Breast epithelium (tissue), 4 donors: Measurements from ENCODE around the gene TLR6. TPM values are rescaled to one million over a fixed set of nuclear protein-coding genes. Genes with fewer than 3 reads are reported as not detected.

Experiments used
- DNase-seq, 2 donors: peaks; one replicate each; pipeline ENCODE4 v3.0.0-alpha.2; 2019; ENCODE audit warnings: low spot score in 2 of 2
- H3K27ac ChIP-seq, 2 donors: fragments of 200-600 bp; sonication (generic) in 1 of 2; one replicate each; pipeline ENCODE4 v1.5.1; 2016 to 2019; ENCODE audit warnings: mild to moderate bottlenecking in 1 of 2
- H3K27me3 ChIP-seq, 2 donors: fragments of 200-600 bp; sonication (generic) in 1 of 2; one replicate each; pipeline versions ENCODE4 v1.5.1 to v1.6.0; 2017 to 2019; ENCODE audit warnings: control low read depth in 1 of 2, mild to moderate bottlenecking in 1 of 2
- H3K36me3 ChIP-seq: fragments of 200-600 bp; one replicate; pipeline ENCODE4 v1.5.1; 2019
- H3K4me1 ChIP-seq, 2 donors: fragments of 200-600 bp; sonication (generic); one replicate each; pipeline ENCODE4 v1.5.1; 2016 to 2019; ENCODE audit warnings: control low read depth in 1 of 2
- H3K4me3 ChIP-seq, 3 donors: fragments of 200-600 bp; sonication (generic); 1 replicate in 2 of 3; 2 replicates in 1 of 3; pipeline ENCODE4 v1.5.1; 2016 to 2019; ENCODE audit warnings: mild to moderate bottlenecking in 3 of 3, moderate library complexity in 2 of 3
- H3K9me3 ChIP-seq, 2 donors: fragments of 200-600 bp; sonication (generic) in 1 of 2; one replicate each; pipeline ENCODE4 v1.5.1; 2016 to 2019; ENCODE audit warnings: control low read depth in 1 of 2
- CTCF ChIP-seq, 3 donors: fragments of 450-650 bp; IDR thresholded peaks; one replicate each; pipeline ENCODE4 v1.5.1; 2016 to 2017; ENCODE audit warnings: antibody characterized with exemption in 3 of 3, mild to moderate bottlenecking in 3 of 3, moderate library complexity in 3 of 3
- POLR2A ChIP-seq: fragments of 450-650 bp; IDR thresholded peaks from one replicate; pipeline ENCODE4 v1.6.1; 2016; ENCODE audit warnings: antibody characterized with exemption, mild to moderate bottlenecking, moderate library complexity
- POLR2AphosphoS5 ChIP-seq, 3 donors: sonication (generic); formaldehyde crosslinking; IDR thresholded peaks; one replicate each; pipeline ENCODE4 v1.6.1; 2017; ENCODE audit warnings: antibody characterized with exemption in 3 of 3
- intact Hi-C: fragments of 100-400 bp; cut with DNase I; formaldehyde crosslinking; loops from one replicate; pipeline ENCODE4 v1.15.1; 2023; ENCODE audit warnings: low total_unique reads
- total RNA-seq, 3 donors: library from RNA; depleted of rRNA; stranded (reverse); fragments of >200 nt; gene quantifications; one replicate each; pipeline ENCODE4 v1.1.0, GENCODE V29; 2016

TLR6 gene
- total RNA-seq, 3 donors from 2014 or later = 5.2 to 7.6 (median 5.3) TPM

DNA sequence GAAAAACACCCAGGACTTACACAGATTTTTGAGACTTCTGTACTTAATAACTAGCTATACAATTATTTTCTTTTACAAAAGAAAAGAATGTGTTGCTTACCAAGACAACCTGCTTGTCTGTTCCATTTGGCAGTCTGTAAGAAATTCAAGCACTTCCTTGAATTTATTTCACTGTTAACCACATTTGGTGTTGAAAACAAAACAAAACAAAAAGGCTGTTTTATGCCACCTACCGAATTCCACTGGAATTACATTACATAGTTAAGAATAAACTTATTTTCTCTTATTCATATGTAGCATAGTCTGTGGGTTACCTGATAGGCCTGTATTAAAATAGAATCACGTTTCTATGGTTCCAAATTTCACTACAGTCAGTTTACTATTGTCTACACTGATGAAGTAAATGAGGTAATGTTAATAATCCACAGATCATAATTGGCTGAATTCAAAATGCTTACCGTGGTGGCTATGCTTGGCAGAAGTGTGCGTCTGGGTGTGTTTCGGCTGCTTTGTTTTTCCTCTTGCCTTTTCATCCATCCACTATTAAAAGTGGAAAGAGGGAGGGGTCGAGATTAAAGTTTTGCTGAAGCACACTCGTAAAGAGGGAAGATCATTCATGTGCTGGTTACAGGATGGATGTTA lies 51.8 kb downstream of the TLR6 start, which contains the start of gene TLR1:
Gene TLR1 (minus strand): TSS at position 138 of the 642 bp plus-strand sequence. CDS start 5,960 bp downstream, outside the sequence.
- peak within 1 kb of the TSS; percentile 33 to 57 (median 37) for H3K4me3 ChIP-seq
- peaks cover 0 to 3% of the 10 kb centered on the region in 2 donors for H3K4me1 ChIP-seq
- no peaks in the 10 kb centered on the region for H3K27me3 ChIP-seq
- H3K36me3 ChIP-seq = no peaks in the 10 kb centered on the region
- no peak for DNase-seq
- TF ChIP-seq POLR2AphosphoS5 (IDR thresholded peaks at IDR 0.05) (no peak), CTCF (IDR thresholded peaks at IDR 0.05) (peak; percentile 45 to 60 (median 53)), POLR2A (no peak)
- intact Hi-C loops = no loop called here
- peaks cover 0 to 12% of the 10 kb centered on the region in 2 donors for H3K9me3 ChIP-seq
- peak within 1 kb of the TSS; percentile 77 to 81 for H3K27ac ChIP-seq

DNA sequence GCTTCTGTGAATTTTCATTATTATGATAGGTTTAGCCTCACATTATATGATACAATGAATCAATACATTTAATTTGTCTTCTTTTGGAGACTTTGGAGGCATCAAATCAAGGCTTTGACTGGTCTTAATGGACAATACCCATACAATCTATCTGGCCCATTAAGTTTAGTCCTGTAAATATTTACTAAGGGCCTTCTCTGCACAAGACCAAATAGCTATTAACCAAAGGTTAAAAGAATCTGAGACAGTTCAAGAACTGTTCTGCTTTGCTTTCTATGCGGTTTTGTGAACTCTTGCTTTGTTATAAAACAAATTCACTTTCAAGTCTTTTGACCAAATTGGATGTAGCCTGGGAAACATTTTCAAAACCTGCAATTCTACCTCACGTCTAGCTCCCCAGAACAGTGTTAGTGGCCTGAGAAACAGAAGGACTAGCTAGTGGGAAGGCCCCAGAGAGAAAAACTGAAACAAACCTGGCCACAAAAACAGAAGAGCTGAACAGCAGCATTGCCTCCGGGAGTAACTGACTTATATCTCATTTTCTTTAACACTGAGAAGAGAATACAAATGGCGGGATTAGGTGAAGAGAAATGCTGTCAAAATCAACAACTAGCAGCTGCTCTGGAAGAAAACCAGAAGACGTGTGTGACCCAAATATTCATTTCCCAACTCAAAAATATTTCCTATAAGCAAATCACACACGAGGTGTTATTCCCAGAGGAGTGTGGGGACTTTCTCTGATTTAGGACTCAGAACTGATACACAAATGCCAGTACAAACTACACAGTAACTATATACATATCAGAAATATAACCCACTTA lies 52.6 kb downstream of the TLR6 start:
- H3K36me3 ChIP-seq = no peaks in the 10 kb centered on the region
- no peak for DNase-seq
- H3K4me3 ChIP-seq = peak overlapping the region; percentile 33 to 57 (median 37)
- peak overlapping the region; percentile 76 to 81 for H3K27ac ChIP-seq
- peaks cover 0 to 3% of the 10 kb centered on the region in 2 donors for H3K4me1 ChIP-seq
- intact Hi-C loops = no loop called here
- no peaks in the 10 kb centered on the region for H3K27me3 ChIP-seq
- H3K9me3 ChIP-seq = peaks cover 0 to 12% of the 10 kb centered on the region in 2 donors
- TF ChIP-seq CTCF (IDR thresholded peaks at IDR 0.05) (no peak), POLR2A (no peak), POLR2AphosphoS5 (IDR thresholded peaks at IDR 0.05) (no peak)

DNA sequence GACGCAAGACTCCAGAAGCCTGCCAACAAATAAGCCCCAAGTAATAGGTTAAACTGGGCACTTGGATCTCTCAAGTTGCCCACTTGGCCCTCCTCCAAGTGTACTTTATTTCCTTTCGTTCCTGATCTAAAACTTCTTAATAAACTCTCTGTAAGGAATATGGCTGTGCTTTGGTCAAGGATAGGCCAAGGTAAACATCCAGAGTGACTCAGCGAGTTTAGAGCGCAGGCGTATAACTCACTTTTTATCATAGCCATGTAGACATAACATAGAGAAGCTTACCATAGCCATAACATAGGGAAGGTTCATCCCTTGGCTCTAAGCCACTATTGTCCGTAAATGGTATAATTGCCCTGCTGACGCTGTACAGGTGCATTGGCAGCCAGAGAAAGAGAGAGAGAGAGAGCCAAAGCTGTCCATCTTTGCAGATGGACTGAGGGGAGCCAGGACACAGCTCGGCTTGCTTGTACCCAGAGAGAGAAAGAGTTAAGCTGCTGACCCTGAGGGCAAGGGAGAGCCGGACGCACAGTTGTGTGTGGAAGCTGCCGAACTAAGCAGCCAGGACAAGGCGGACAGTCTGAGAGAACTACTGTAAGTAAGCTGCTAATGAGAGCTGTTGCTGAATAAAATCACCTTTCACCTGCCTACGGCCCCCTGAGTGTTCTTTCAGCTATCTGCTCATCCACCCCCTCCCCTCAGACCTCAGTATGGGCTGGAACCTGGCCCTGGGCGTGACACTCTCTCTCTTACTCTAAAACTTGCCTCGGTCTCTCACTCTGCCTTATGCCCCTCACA lies 53.9 kb downstream of the TLR6 start:
- no peak overlapping the region for H3K27ac ChIP-seq
- TF ChIP-seq CTCF (IDR thresholded peaks at IDR 0.05) (no peak), POLR2A (no peak), POLR2AphosphoS5 (IDR thresholded peaks at IDR 0.05) (no peak)
- H3K4me1 ChIP-seq = peaks cover 0 to 3% of the 10 kb centered on the region in 2 donors
- intact Hi-C loops = no loop called here
- H3K9me3 ChIP-seq = peaks cover 0 to 12% of the 10 kb centered on the region in 2 donors
- DNase-seq = no peak
- H3K36me3 ChIP-seq = no peaks in the 10 kb centered on the region
- no peaks in the 10 kb centered on the region for H3K27me3 ChIP-seq
- H3K4me3 ChIP-seq = peak overlapping the region in 2 of 3 donors; percentile 33 to 40

- intact Hi-C loops = no loop called here
- H3K36me3 ChIP-seq = no peaks in the 10 kb centered on the region
Measured at GRCh38 chr4:38800961-38801450, 55.6 kb downstream of the TLR6 start.

More at GRCh38 chr4:38800961-38801450, 55.6 kb downstream of the TLR6 start:
- DNase-seq = no peak
- Histone ChIP-seq H3K4me3 (no peak overlapping the region), H3K9me3 (peaks cover 0 to 12% of the 10 kb centered on the region in 2 donors), H3K4me1 (peaks cover 0 to 3% of the 10 kb centered on the region in 2 donors), H3K27me3 (no peaks in the 10 kb centered on the region), H3K27ac (no peak overlapping the region)
- no peak for TF ChIP-seq POLR2A
- TF ChIP-seq CTCF (IDR thresholded peaks at IDR 0.05) = no peak
- no peak for TF ChIP-seq POLR2AphosphoS5 (IDR thresholded peaks at IDR 0.05)
